Panc1 (cell line): ENCODE data around the gene FABP1. TPM values are rescaled to one million over a fixed set of nuclear protein-coding genes. Genes with fewer than 3 reads are reported as not detected.

Experiments
- ATAC-seq: fragments of 200-7000 bp; cut with Tn5 transposase; 2 replicates; pipeline ENCODE4 v1.9.1; 2020; ENCODE audit warnings: mild to moderate bottlenecking, moderate library complexity
- BruUV-seq: library from RNA; stranded (reverse); fragments of 400-500 nt; replicated peaks from 2 replicates; lab custom pipeline; 2021; lab: Mats Ljungman, UMichigan
- CTCF ChIA-PET: fragments of 300-600 bp; sonication (Branson Sonifier 250); formaldehyde crosslinking; loops from one replicate; lab custom pipeline; 2022; ENCODE audit warnings: antibody characterized with exemption; lab: Charles Lee
- POLR2A ChIA-PET: fragments of 300-600 bp; sonication (Branson Sonifier 250); formaldehyde crosslinking; loops from one replicate; lab custom pipeline; 2022; ENCODE audit warnings: antibody characterized with exemption; lab: Charles Lee
- DNase-seq: peaks from one replicate; pipeline ENCODE4 v3.0.0-alpha.2; 2010; ENCODE audit warnings: low read depth, low spot score
- H3K27ac ChIP-seq: 2 replicates; pipeline ENCODE4 v1.5.1; 2011; ENCODE audit warnings: mild to moderate bottlenecking, low read length, inconsistent platforms
- H3K27me3 ChIP-seq: fragments of 200-500 bp; sonication (Bioruptor generic); 2 replicates; pipeline ENCODE4 v1.6.0; 2014; ENCODE audit warnings: low read length, inconsistent platforms; ENCODE audit not compliant: control insufficient read depth, insufficient read depth
- H3K36me3 ChIP-seq: fragments of 200-500 bp; sonication (Bioruptor generic); 2 replicates; pipeline ENCODE4 v1.5.1; 2014; ENCODE audit warnings: inconsistent platforms, mild to moderate bottlenecking, low read length, moderate library complexity; ENCODE audit not compliant: control insufficient read depth, insufficient read depth
- H3K4me1 ChIP-seq: 2 replicates; pipeline ENCODE4 v1.5.1; 2011; ENCODE audit warnings: inconsistent platforms, mild to moderate bottlenecking, low read length, moderate library complexity; ENCODE audit not compliant: control insufficient read depth, insufficient read depth
- H3K4me3 ChIP-seq, 2 experiments: 2 replicates each; pipeline ENCODE4 v1.5.1; 2011 to 2012; ENCODE audit warnings: low read depth in 2 of 2, low read length in 2 of 2, mild to moderate bottlenecking in 2 of 2, inconsistent platforms in 1 of 2, moderate library complexity in 1 of 2
- H3K9me3 ChIP-seq: fragments of 200-500 bp; sonication (Bioruptor generic); 2 replicates; pipeline ENCODE4 v1.5.1; 2014; ENCODE audit warnings: low read depth, mild to moderate bottlenecking, inconsistent platforms, low read length, moderate library complexity; ENCODE audit not compliant: control insufficient read depth, insufficient read depth
- CTCF ChIP-seq: fragments of 450-650 bp; IDR thresholded peaks from 2 replicates; pipeline ENCODE4 v1.5.1; 2017; ENCODE audit warnings: mild to moderate bottlenecking
- POLR2AphosphoS5 ChIP-seq: IDR thresholded peaks from 2 replicates; pipeline ENCODE4 v1.6.1; 2012; ENCODE audit warnings: mild to moderate bottlenecking, low read depth, low read length, moderate library complexity
- SIN3A ChIP-seq: IDR thresholded peaks from 2 replicates; pipeline ENCODE4 v1.6.1; 2012; ENCODE audit warnings: low read depth, mild to moderate bottlenecking, low read length, moderate library complexity, borderline replicate concordance; ENCODE audit not compliant: insufficient read depth
- TCF7L2 ChIP-seq: IDR thresholded peaks from 2 replicates; pipeline ENCODE4 v1.6.1; 2011; ENCODE audit warnings: mild to moderate bottlenecking, low read depth, low read length, inconsistent platforms
- in situ Hi-C: cut with HindIII; loops from 2 replicates; pipeline ENCODE4 v1.10.0; 2016; ENCODE audit warnings: low sequenced_read_pairs, low pct_unique_long_range_greater_than_20kb
- intact Hi-C: fragments of 100-400 bp; cut with micrococcal nuclease; formaldehyde crosslinking; loops from one replicate; pipeline ENCODE4 v1.10.0; 2022; ENCODE audit not compliant: unreplicated experiment
- total RNA-seq: library from RNA; stranded (reverse); gene quantifications from one replicate; pipeline ENCODE4 v1.2.1, GENCODE V29; 2021; ENCODE audit not compliant: unreplicated experiment
- TF ChIP-seq, protein P1 (sequence below), 2 experiments: IDR thresholded peaks; 2 replicates each; pipeline ENCODE4 v1.6.1; 2011 to 2012; ENCODE audit warnings: low read depth in 2 of 2, control low read depth in 1 of 2, low read length in 1 of 2, mild to moderate bottlenecking in 1 of 2, moderate library complexity in 1 of 2; ENCODE audit not compliant: insufficient read depth in 1 of 2

The FABP1 gene
- total RNA-seq, 1 experiment from 2014 or later: 0.36 TPM

DNA sequence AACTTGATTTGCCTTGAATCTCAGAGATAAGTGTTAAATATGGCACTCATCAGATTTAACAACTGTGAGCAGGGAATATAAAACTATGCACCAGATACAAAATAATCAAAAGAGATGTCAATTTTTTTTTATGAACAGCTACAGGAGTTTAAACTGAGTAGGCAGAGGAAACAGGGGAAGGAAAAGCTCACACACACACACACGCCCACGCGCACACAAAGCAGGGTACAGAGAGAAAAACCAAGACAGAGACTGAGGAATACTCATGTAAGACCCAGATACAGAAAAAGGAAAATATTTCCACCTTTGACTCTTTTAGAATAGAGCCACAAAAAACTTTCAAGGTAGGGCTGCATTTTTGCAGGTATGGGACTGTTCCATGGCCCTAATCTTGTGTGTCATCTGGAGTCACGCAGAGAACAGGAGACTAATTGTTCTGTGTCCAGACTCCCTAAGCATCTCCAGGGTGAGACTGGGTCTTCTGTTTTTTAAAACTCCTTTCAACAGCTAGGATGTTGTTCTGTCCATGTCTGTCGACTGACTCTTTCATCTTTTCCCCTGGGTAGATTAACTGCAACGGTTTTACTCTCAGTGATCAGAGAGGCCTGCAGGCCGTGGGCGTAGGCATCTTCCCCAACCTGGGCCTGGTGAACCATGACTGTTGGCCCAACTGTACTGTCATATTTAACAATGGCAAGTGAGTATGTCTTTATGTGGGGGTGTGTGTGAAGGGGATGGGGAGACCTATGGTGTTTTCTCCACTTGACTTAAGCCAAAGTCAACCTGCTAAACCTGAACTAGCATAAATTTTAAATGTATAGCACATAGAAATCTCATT lies 37.2 kb downstream of the FABP1 start:
- Histone ChIP-seq H3K4me3 (no peak overlapping the region), H3K27me3 (peaks cover 8% of the 10 kb centered on the region), H3K9me3 (no peaks in the 10 kb centered on the region), H3K27ac (no peak overlapping the region), H3K4me1 (no peaks in the 10 kb centered on the region), H3K36me3 (no peaks in the 10 kb centered on the region)
- ChIA-PET POLR2A (no interaction called here), CTCF (no interaction called here)
- no TSS peak for BruUV-seq
- TF ChIP-seq POLR2AphosphoS5 (no peak), SIN3A (no peak), TCF7L2 (no peak), CTCF (no peak)
- ATAC-seq (no peak), DNase-seq (no peak)
- in situ Hi-C loops (no loop called here), intact Hi-C loops (no loop called here)

GRCh38 chr2:88088999-88089398 lies 38.9 kb downstream of the FABP1 start:
- in situ Hi-C loops: no loop called here
- Histone ChIP-seq H3K27me3 (0 out of 2 replicates have a peak, but pooled peaks cover 3% of the 10 kb centered on the region), H3K36me3 (no peaks in the 10 kb centered on the region), H3K9me3 (no peaks in the 10 kb centered on the region), H3K27ac (no peak overlapping the region), H3K4me1 (no peaks in the 10 kb centered on the region), H3K4me3 (no peak overlapping the region)
- ATAC-seq (no peak), DNase-seq (no peak)
- ChIA-PET CTCF (no interaction called here), POLR2A (no interaction called here)
- intact Hi-C loops: no loop called here
- no TSS peak for BruUV-seq
- TF ChIP-seq, protein P1, sequence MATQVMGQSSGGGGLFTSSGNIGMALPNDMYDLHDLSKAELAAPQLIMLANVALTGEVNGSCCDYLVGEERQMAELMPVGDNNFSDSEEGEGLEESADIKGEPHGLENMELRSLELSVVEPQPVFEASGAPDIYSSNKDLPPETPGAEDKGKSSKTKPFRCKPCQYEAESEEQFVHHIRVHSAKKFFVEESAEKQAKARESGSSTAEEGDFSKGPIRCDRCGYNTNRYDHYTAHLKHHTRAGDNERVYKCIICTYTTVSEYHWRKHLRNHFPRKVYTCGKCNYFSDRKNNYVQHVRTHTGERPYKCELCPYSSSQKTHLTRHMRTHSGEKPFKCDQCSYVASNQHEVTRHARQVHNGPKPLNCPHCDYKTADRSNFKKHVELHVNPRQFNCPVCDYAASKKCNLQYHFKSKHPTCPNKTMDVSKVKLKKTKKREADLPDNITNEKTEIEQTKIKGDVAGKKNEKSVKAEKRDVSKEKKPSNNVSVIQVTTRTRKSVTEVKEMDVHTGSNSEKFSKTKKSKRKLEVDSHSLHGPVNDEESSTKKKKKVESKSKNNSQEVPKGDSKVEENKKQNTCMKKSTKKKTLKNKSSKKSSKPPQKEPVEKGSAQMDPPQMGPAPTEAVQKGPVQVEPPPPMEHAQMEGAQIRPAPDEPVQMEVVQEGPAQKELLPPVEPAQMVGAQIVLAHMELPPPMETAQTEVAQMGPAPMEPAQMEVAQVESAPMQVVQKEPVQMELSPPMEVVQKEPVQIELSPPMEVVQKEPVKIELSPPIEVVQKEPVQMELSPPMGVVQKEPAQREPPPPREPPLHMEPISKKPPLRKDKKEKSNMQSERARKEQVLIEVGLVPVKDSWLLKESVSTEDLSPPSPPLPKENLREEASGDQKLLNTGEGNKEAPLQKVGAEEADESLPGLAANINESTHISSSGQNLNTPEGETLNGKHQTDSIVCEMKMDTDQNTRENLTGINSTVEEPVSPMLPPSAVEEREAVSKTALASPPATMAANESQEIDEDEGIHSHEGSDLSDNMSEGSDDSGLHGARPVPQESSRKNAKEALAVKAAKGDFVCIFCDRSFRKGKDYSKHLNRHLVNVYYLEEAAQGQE (IDR thresholded peaks at IDR 0.05; ENCODE audit: insufficient read depth in 1 of 2, low read depth in 2 of 2, low read length in 1 of 2): no peak
- TF ChIP-seq CTCF (no peak), SIN3A (no peak), POLR2AphosphoS5 (no peak), TCF7L2 (no peak)
